GM18520 (cell line): ENCODE results near the gene CASP6.

Experiments used
- ATAC-seq: cut with Tn5 transposase; IDR thresholded peaks from one replicate; pipeline ENCODE4 v1.9.1; 2021; ENCODE audit not compliant: unreplicated experiment

Gene CASP6

DNA sequence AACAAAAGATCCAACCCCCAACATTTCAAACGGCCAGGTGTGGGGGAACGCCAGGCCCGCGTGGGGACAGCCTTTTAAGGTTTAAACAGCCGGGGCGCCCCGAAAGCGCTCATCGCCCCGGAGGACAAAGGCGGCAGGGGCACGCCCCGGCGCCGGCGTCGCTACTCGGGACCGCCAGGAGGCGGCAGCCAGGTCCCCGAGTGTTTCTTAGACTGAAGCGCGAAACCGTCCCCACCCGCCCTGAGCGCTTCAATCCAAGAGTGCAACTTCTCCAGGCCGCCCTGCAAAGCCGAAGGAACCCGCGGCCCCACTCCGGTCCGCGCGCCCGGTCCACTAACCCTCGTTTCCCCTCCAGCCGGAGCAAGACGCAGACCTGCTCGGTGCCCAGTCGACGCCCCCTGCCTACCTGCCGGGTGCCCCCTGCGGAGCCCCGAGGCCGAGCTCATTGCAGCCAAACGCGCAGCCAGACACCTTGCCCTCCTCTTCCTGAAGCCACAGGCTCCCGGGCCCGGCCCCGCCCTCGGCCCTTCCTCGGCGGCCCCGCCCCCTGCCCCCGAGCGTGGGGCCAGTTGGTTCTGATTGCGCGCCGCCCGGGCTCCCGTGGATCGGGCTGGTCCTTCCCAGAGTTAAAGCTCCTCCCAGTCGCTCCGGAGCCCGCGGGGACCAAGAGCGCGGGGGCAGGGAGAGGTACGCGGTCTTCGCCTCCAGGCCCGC is at the start of gene CASP6:
Gene CASP6 (minus strand): TSS at position 496 of the 714 bp plus-strand sequence. CDS start 50 bp downstream, at position 446.
- peak; percentile 54 for ATAC-seq

DNA sequence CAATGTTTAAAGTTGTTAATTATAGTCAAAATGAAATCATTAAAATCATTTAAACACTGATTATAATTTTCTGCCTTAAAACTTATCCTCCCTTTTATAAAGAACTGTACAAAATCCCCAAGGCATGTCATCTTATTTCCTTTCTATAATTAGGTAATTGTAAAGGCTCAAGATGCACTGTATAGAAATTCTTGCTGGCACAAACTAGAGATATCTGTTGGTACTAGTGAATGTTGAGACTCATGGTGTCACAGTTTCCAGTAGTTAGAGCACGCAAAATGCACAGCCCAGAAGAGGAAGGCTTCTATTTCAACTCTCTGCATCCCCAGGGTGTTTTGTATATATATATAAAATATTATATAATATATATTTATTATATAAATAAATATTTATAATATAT is 49.3 kb upstream of the CASP6 start:
- ATAC-seq = no peak

DNA sequence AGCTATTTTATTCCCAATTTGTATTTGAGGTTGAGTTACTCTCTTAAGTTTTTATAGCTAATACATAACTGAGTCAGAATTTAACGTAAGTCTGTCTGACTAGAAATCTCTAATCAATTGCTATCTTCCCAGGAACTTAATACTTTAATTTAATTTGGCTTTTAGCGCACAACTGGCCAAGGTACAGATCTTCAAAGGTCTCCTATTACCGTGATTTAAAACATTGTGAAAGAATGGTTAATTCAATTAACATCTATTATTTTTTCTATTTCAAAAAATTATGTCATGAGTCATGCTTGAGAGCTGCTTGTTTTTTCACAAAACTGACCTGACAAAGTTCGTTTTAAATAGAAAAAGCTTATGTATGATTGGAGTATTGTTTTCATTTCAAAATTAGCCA is 48.6 kb upstream of the CASP6 start:
- no peak for ATAC-seq

DNA sequence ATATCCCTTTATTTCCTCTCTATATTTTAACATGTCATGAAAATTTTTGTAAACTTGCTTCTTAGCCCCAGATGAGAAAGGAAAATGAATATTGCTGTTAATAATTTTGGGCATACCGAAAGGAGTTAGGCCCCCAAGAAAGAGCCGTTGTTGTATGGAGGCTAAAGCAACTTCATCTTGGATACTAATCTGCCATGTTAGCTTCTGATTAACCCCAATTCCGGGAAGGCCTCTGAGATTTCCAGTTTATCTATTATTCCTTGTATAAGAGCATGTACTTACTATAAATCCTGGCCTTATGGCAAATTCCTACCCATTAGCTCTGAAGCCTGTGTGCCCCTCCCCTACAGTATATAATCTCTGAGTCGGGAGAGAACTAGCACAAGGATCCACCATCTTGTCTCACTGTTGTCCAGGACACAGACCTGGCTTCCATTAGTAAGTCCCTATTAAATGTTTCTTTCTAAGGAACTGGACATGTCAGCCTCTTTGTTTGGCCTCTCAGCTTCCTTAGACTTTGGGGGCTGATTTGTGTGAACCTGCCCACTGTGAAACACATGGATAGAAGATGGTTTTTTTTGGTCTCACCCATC is 47.5 kb upstream of the CASP6 start:
- ATAC-seq = no peak

DNA sequence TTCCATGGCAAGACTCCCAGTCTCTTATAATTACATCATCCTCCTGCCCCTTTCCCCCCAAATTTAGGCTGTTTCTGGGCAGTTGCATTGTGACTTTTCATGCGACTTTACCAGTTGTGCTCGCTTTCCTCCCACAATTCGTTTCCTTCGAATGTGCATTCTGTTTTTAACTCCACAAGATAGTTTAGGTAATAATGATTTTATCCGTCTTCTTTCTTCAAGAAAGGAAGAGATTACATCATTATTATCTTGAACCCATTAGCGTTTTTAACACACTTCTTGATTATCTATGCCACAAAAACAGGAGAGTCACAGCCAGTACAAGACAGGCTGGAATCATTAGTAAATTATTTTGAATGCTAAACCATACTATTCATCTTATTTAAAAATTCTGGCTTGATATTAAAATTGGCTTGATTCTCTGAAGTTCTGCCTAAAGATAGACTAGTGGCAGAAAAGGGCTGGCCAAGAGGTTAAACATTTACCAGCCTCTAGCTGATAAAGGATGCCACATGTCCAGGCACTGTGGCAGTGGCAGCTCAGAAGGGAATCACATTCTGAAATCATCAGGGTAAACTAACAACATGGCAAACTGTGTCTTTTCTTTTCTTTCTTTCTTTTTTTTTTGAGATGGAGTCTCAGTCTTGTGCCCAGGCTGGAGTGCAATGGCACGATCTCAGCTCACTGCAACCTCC is 46.3 kb upstream of the CASP6 start:
- no peak for ATAC-seq

DNA sequence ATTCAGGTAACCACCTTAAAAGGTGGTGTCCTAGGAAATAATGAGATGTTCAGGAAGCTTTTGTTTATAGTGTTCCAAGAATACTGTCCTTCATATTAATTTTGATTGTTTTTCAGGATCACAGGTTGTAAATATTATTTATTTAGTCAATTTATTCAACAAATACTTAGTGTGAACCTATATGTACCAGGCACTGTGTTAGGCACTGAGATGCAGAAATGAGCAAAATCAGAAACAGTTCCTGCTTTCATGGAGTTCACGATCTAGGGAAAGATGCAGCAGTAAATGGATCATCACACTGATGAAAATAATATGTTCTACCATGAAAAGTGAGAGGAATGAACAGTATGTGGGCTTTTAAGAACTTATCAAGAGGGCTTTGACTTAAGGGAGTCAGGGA is 44.9 kb upstream of the CASP6 start:
- ATAC-seq = no peak

DNA sequence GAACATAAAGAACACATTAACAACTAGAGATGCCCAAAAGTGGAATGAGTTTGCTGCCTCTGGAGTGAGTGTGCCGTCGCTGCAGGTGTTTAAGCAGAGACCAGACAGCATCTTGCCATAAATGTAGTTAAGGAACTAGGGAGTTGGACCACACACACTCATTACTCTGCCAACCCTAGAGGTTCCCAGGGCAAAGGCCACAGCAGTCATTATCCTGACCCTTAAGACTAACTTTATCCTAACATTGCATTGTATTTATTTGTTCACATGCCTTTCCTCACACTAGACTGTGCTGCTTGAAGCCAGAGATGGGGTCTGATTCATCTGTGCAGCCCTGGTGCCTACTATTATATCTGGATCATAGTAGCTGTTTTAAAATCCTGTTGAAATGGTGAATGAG is 43.5 kb upstream of the CASP6 start:
- no peak for ATAC-seq

DNA sequence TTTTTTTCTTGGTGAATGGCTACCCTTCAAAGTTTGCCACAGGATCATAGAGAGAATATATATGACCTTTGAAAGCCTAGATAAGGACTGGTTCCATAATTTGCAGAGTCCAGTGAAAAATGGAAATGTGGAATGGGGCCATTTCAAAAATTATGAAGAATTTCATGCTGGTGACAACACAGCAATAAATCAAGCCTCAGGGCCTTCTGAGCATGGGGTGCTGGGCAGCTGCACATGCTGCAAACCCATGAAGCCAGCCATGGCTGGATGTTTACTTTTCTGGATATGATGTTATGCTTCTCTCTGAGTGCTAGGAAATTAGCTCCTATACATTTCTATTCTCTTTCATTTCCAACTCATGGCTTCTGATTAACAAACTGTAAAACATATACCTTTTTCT is 42.6 kb upstream of the CASP6 start:
- no peak for ATAC-seq

DNA sequence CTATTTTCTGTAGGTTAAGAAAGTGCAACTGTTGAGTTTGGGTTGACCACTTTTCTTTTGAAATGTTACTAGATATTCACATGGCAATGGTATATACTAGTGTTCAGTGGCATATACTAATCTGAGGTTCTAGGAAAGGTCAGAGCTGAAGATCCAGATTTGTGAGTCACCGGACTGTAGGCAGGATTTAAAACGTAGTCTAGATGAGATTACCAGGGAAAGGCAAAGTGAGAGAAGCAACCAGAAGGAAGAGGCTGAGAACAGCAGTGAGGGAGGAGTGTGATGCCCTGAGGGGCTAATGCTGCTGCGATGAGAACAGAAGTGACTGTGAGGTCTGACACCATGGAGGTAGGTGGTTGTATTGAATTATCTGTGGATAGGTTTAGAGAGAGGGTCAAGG is 36.3 kb upstream of the CASP6 start:
- no peak for ATAC-seq

DNA sequence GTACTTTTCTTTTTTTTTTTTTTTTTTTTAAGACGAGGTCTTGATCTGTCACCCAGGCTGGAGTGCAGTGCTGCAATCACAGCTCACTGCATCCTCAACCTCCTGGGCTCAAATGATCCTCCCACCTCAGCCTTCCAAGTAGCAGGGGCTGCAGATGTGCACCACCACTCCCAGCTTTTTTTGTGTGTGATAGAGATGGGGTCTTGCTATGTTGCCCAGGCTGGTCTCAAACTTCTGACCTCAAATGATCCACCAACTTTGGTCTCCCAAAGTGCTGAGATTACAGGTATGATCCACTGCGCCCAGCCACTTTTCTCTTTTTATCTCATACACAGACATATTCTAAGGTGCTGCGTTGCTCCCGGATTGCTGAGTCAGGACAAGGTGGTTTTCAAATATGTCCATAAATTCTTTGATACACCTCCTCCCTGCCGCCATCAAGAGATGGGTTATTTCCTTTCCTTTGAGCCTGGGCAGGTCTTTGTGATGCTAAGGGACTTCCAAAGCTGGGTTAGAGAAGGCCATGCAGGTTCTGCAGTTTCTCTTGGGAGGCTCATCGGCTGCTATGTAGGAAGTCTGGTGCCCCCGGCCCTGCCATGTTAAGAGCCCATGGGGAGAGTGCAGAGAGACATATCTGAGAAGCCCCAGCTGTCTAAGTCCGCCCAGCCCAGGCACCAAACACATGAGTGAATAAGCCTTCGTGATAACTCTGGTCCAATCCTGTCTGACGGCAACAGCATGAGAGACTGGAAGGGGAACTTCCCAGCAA is 35.0 kb upstream of the CASP6 start:
- no peak for ATAC-seq

DNA sequence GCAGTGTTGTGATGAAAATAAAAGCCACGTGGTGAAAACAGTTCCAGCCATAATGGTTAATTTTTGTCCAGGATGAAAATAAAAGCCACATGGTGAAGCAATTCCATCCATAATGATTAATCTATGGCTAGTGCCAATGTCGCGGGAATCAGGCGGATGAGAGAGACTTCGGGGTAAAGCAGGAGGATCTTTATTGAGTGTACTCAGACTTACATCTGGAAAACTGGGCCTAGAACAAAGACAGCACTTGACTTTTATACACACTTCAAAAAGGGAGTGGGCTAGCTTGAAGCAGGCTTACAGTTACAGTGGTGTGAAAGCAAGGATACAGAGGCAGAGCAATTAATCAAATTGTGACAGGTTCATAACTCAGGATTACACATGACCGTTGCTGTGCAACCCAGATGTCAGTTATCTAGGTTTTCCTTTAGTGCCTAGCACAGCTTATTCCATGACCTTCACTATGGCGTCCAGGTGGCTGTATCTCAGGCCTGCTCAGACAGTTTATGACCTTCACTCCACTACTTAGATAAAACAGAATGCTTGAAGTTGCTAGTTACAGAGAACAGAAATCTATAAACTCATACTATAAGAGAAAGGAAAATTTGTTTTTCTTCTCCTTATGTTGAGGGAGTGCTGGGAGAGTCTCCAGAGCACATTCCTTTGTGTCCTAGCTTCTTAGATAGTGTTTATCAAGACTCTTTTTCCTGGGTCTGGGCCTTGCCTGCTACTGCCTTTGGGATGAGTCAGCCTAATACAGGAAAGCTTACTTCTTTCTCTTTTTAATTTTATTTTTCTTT is 32.5 kb upstream of the CASP6 start:
- ATAC-seq = no peak

DNA sequence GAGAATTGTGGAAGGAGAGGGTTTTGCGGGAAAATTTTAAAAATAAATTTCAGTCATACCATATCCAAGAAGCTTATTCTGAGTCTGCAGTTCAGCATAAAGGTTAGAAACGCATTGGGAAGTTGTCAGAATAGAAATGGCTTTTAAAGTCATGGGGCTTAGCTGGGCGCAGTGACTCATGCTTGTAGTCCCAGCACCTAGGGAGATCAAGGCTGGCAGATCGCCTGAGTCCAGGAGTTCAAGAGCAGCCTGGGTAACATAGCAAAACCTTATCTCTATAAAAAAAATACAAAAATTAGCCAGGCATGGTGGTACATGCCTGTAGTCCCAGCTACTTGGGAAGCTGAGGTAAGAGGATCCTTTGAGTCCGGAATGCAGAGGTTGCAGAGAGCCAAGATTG is 30.5 kb upstream of the CASP6 start:
- ATAC-seq = no peak

DNA sequence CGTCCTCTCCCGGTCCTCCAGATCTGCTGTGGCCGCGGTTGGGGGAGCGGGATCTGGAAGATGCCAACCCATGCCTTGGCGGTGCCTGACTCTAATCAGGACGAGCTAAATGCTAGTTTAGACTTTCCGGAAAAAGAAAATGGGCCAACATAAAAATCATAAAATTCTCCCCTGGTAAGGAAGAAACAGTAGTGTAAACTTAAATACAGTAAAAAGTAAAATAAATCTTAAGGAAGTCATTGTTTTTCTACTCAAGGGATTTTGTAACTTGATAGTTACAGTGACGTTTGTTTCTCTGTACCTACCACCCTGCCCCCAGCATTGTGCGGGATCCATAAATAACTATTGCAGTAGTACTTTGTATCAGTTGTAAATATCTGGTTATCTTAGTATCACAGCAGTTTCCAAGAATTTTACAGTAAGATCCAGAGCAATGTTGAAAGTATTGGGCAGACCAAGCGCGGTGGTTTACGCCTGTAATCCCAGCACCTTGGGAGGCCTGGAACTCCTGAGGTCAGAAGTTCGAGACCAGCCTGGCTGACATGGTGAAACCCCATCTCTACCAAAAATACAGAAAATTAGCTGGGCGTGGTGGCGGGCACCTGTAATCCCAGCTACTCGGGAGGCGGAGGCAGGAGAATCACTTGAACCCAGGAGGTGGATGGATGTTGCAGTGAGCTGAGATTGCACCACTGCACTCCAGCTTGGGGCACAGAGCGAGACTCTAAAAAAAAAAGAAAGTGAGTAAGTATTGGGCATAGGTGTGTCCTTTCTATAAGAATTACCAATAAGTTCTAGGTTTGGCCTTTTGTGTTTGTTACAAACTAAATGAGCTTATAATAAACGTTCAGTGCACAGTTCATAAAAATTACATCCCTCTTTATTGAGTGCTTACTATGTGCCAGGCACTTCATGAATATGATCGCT is 27.6 kb upstream of the CASP6 start:
- ATAC-seq = no peak

DNA sequence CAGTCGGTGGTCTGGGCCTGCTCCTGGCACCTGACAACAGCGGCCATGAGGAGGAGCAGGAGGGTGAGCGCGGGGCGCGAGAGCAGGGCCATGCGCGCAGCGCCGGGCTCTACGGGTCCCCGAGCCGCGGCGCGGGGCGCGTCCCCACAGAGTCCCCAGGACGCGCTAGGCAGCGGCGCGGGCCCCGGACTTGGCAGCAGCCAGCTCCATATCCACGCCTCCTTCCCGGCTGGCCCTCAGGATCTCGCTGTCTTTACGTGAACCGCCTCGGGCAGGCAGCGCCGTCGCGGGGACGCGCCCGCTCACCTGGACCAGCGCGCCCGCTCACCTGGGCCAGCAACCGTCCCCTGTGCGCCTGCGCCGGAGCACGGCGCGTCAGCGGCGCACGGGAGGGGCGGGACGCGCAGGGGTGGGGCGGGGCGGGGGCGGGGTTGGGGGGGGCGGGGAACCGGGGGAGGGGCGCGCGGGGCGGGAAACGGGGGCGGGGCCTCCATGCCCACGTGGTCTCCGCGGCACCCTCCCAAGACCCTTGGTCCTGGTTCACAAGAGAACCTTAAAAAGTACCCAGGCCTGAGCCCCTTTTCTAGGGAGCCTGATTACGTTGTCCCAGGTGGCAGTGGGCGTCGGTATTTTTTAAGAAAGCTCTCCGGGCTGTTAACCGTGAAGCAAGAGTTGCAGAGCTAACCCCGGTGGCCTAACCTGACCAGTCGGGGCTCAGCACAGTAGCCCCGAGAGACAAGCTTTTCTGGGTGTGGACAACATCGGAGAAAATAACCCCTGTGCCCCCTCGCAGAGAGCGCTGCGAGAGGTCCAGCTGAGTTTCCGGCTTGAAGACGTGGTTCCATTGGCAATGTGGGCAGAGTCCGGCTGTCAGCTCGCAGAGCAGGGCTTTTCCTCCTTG is 26.7 kb upstream of the CASP6 start, which contains the start of gene PLA2G12A:
Gene PLA2G12A (minus strand): TSS at position 353 of the 901 bp plus-strand sequence. CDS start 261 bp downstream, at position 92.
- peak; percentile 85 for ATAC-seq

DNA sequence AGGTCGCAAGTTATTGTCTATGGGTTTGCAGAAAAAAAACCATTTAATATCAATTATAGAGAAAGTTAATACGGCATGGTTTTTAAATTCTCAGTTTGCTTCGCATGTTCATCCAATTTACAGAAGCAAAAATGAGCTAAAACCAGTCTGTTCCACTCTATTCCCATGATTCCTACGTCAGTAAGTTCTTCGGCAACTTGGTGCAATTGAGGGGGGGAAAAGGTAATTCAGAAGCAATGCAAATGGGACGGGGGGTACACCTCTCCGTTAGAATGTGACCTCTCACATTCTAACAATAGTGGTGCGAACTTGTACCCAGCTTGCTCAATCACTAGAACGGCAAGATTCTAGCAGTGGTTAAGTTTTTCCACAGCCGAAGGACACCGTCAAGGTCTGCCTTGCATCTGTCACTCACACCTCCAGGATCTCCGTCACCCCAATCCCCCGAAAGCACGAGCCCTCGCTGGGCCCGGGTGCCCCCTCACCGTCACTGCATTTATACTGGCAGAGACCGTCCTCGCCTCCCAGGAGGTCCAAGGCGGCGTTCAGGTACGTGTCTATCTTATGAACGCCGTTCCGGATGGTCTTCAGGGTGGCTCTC is 26.0 kb upstream of the CASP6 start:
- no peak for ATAC-seq

DNA sequence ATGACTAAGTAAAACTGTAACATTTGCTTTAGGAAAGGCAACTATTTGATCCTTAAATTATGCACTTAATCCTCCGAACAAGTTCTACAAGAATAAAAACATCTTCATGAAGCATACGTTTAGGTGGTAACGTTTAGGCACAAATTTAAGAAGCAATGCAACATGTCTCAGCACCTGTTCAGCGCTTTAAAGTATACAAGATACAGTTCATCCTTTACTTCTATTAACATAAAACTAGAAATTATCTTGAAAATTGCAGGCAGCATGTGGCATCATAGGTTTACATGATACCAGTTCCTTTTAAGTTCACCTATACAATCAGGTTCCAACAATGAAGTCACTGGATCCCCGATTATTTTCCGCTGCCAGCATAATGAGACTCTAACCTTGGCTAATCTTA is 25.1 kb upstream of the CASP6 start:
- no peak for ATAC-seq

DNA sequence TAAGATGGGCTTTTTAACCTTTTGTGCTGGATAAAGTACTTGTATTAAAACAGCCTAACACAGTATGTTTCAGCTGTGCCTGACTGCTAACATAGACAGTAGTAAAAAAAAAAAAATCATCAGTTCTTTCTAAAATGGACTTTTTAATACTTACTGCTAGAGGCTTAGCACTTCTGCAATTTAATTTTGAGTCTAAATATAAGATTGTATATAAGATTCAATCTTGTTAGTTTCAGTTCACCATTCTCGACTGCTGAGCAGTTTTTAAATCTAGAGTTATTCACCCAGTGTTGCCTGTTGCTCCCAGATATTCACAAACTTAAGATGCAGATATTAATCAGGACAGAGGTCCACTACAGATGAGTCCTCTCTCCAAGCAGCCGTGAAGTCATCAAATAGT is 19.9 kb upstream of the CASP6 start:
- no peak for ATAC-seq

DNA sequence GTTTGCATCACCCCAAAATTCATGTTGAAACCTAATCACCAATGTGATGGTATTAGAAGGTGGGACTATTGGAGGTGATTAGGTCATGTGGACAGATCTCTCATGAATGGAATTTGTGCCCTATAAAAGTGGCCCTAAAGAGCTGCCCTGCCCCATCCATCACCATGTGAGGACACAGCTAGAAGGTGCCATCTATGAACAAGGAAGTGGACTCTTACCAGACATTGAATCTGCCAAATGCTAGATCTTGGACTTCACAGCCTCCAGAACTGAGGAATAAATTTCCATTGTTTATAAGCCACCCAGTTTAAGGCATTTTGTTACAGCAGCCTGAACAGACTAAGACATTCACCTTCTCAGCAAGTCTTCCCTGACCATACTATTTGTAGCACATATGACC is 19.1 kb upstream of the CASP6 start:
- ATAC-seq = no peak
